Upper lobe of left lung (tissue), 6 donors: ENCODE data around the gene TREML4. TPM values are rescaled to one million over a fixed set of nuclear protein-coding genes. Genes with fewer than 3 reads are reported as not detected.
A peak's percentile ranks its signal among the peaks of the same experiment; 100 is the strongest.

Source experiments
- ATAC-seq, 2 donors: fragments of 200-7000 bp; cut with Tn5 transposase; one replicate each; pipeline ENCODE4 v1.9.1; 2022; ENCODE audit warnings: mild to moderate bottlenecking in 2 of 2, moderate library complexity in 2 of 2; ENCODE audit not compliant: low FRiP score in 2 of 2
- DNase-seq, 2 donors: peaks; one replicate each; pipeline ENCODE4 v3.0.0-alpha.2; 2019 to 2020
- H3K27ac ChIP-seq, 4 donors: fragments of 200-600 bp; sonication (generic); one replicate each; pipeline ENCODE4 v1.5.1; 2016 to 2019
- H3K27me3 ChIP-seq, 4 donors: fragments of 200-600 bp; sonication (generic); one replicate each; pipeline ENCODE4 v1.5.1; 2017 to 2019
- H3K36me3 ChIP-seq, 4 donors: fragments of 200-600 bp; sonication (generic); one replicate each; pipeline ENCODE4 v1.5.1; 2016 to 2019
- H3K4me1 ChIP-seq, 4 donors: fragments of 200-600 bp; sonication (generic); one replicate each; pipeline ENCODE4 v1.5.1; 2018 to 2019
- H3K4me3 ChIP-seq, 4 donors: fragments of 200-600 bp; sonication (generic); one replicate each; pipeline ENCODE4 v1.5.1; 2017 to 2019; ENCODE audit warnings: mild to moderate bottlenecking in 2 of 4, moderate library complexity in 1 of 4
- H3K9me3 ChIP-seq, 4 donors: fragments of 200-600 bp; sonication (generic); one replicate each; pipeline ENCODE4 v1.5.1; 2018 to 2019
- EP300 ChIP-seq, 4 donors: sonication (generic); formaldehyde crosslinking; IDR thresholded peaks; one replicate each; pipeline ENCODE4 v1.5.1; 2017; ENCODE audit warnings: antibody characterized with exemption in 4 of 4, control low read depth in 2 of 4
- POLR2A ChIP-seq, 4 donors: fragments of 450-650 bp; IDR thresholded peaks; one replicate each; pipeline ENCODE4 v1.5.1; 2016 to 2017; ENCODE audit warnings: antibody characterized with exemption in 4 of 4, mild to moderate bottlenecking in 2 of 4
- POLR2AphosphoS5 ChIP-seq, 2 donors: sonication (generic); formaldehyde crosslinking; IDR thresholded peaks; one replicate each; pipeline ENCODE4 v1.5.1; 2017; ENCODE audit warnings: antibody characterized with exemption in 2 of 2
- WGBS, 2 donors: methylation state at CpG; one replicate each; pipeline ENCODE4 v1.1.5; 2017 to 2018; 5-methylcytosine and 5-hydroxymethylcytosine counted together
- total RNA-seq, 6 donors: library from RNA; depleted of rRNA in 4 of 6; stranded (reverse); fragments of >200 nt in 4 of 6; gene quantifications; one replicate each; pipeline versions ENCODE4 v1.1.0 to v1.2.1, GENCODE V29; 2016 to 2021
- TF ChIP-seq, protein P1 (sequence below), 6 experiments: fragments of 450-650 bp in 4 of 6; fragments of 200-600 bp in 2 of 6; sonication (generic) in 2 of 6; IDR thresholded peaks; one replicate each; pipeline ENCODE4 v1.5.1; 2016 to 2019; ENCODE audit warnings: antibody characterized with exemption in 6 of 6
- donor health status: DM: no; HTN: no; CAD: no; lungs with moderate emphysema.
- donor health status: DM: no; HTN: yes; CAD: no; lungs with severe emphysema.

TREML4 gene
- total RNA-seq, 6 donors from 2014 or later, result not detected

DNA sequence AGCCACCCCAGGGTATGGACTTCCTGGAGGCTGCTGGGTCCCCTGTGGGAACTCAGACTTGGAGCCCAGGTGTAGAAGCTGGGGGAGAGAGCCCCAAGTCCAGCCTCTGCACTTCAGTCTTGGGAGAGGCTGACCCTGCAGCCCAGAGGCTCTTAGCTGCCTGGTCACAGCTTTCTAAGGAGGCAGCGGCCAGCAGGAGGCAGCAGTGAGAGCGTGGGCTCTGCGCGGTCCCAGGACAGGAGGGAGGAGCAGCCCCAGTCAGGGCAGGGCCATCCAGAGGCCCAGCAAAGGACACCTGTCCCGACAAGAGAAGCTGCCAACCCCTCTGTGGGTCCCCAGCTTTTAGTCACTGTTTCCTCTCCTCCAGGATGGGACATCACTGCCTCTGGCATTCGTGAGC lies 36.6 kb upstream of the TREML4 start:
- DNase-seq, result peak in 1 of 2 donors; percentile 67
- Histone ChIP-seq H3K9me3 (peaks cover 0 to 9% (median 7%) of the 10 kb centered on the region in 4 donors), H3K27ac (no peak overlapping the region), H3K27me3 (no peaks in the 10 kb centered on the region), H3K4me3 (no peak overlapping the region), H3K4me1 (no peaks in the 10 kb centered on the region), H3K36me3 (no peaks in the 10 kb centered on the region)
- WGBS, 2 donors, result 21 to 44% methylated on average over 1 to 5 of the region's 6 CpGs
- peak in 1 of 2 donors; percentile 83 for ATAC-seq
- TF ChIP-seq, protein P1, sequence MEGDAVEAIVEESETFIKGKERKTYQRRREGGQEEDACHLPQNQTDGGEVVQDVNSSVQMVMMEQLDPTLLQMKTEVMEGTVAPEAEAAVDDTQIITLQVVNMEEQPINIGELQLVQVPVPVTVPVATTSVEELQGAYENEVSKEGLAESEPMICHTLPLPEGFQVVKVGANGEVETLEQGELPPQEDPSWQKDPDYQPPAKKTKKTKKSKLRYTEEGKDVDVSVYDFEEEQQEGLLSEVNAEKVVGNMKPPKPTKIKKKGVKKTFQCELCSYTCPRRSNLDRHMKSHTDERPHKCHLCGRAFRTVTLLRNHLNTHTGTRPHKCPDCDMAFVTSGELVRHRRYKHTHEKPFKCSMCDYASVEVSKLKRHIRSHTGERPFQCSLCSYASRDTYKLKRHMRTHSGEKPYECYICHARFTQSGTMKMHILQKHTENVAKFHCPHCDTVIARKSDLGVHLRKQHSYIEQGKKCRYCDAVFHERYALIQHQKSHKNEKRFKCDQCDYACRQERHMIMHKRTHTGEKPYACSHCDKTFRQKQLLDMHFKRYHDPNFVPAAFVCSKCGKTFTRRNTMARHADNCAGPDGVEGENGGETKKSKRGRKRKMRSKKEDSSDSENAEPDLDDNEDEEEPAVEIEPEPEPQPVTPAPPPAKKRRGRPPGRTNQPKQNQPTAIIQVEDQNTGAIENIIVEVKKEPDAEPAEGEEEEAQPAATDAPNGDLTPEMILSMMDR (IDR thresholded peaks at IDR 0.05), result peak in 3 of 6 experiments; percentile 31 to 51 (median 34)
- TF ChIP-seq POLR2A (IDR thresholded peaks at IDR 0.05), result no peak

DNA sequence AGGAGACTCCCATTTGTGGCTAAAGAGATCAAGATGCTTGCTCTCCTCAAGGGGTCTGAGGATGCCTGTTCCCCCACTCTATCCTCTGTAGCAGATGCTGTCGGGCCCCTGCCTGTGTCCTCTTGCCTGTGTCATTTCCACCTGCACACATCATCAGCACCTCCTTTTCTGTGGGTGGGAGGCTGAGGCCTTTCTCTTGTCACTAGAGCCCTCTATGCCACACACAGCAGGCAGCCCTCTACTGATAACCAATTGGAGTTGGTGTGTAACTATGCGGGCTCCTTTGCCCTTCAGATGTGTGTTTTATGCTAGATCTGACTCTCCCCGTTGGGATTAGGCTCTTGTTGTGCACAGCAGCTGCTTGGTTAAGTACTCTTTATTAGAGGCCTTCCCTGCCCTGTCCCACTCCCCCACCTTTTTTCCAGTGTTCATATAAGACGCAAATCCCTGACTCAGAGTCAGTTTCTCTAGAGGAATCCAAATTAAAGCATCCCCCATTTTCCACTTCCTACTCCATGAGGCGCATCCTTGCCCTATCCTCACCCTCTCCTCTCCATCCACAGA lies 34.9 kb upstream of the TREML4 start:
- no peak for TF ChIP-seq POLR2A (IDR thresholded peaks at IDR 0.05)
- no peak for TF ChIP-seq EP300 (IDR thresholded peaks at IDR 0.05)
- TF ChIP-seq, protein P1 (IDR thresholded peaks at IDR 0.05), result no peak
- TF ChIP-seq POLR2AphosphoS5 (IDR thresholded peaks at IDR 0.05), result no peak
- Histone ChIP-seq H3K4me3 (no peak overlapping the region), H3K9me3 (peaks cover 0 to 9% (median 7%) of the 10 kb centered on the region in 4 donors), H3K27ac (no peak overlapping the region), H3K36me3 (no peaks in the 10 kb centered on the region), H3K27me3 (no peaks in the 10 kb centered on the region), H3K4me1 (no peaks in the 10 kb centered on the region)
- ATAC-seq, result no peak
- 79 to 81% methylated on average over 5 of the region's 5 CpGs for WGBS, 2 donors
- no peak for DNase-seq

DNA sequence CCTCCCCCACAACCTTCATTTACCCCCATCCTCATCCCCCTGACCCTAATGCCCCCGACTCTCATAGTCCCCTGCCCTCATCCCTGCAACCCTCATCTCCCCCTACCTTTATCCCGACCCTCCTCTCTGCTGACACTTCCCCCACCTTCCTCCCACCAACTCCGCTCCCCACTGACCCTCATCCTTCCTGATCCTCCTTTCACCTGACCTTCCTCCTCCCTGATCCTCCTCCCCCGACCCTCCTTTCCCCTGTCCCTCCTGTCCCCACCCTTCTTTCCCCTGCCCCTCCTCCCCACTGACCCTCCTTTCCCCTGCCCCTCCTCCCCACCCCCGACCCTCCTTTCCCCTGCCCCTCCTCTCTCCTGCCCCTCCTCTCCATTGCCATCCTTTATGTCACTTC lies 34.3 kb upstream of the TREML4 start:
- Histone ChIP-seq H3K36me3 (no peaks in the 10 kb centered on the region), H3K27me3 (no peaks in the 10 kb centered on the region), H3K4me1 (no peaks in the 10 kb centered on the region), H3K4me3 (no peak overlapping the region), H3K9me3 (peaks cover 0 to 9% (median 7%) of the 10 kb centered on the region in 4 donors), H3K27ac (no peak overlapping the region)
- TF ChIP-seq, protein P1 (IDR thresholded peaks at IDR 0.05), result no peak
- TF ChIP-seq EP300 (IDR thresholded peaks at IDR 0.05) (no peak), POLR2A (IDR thresholded peaks at IDR 0.05) (no peak), POLR2AphosphoS5 (IDR thresholded peaks at IDR 0.05) (no peak)
- 46 to 56% methylated on average over 3 to 4 of the region's 5 CpGs for WGBS, 2 donors
- ATAC-seq (no peak), DNase-seq (no peak)

DNA sequence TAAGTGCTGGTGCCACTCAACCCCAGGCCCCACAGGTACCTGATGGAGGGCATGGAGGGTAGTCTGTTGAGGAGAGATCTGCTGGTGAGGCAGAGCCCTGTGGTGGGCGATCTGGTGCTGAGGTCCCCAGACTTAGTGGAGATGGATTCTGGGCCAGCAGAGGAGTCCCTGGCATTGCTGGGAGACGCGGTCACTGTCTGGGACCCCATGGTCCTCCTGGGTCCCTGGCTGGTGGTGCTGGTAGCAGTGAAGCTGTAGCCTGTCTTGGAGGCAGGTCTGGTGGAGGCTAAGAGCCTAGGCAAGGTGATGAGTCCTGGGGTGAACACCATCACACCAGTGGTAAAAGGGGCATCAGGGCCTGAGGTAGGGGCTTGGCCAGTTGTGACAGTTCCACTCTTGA lies 33.8 kb upstream of the TREML4 start:
- Histone ChIP-seq H3K27ac (no peak overlapping the region), H3K4me1 (no peaks in the 10 kb centered on the region), H3K36me3 (no peaks in the 10 kb centered on the region), H3K4me3 (no peak overlapping the region), H3K9me3 (peaks cover 0 to 9% (median 5%) of the 10 kb centered on the region in 4 donors), H3K27me3 (no peaks in the 10 kb centered on the region)
- DNase-seq (no peak), ATAC-seq (no peak)
- WGBS, 2 donors, result 98% methylated on average over 3 of the region's 3 CpGs; no CpG with 5 or more reads in 1 of the 2 donors
- TF ChIP-seq POLR2AphosphoS5 (IDR thresholded peaks at IDR 0.05), result no peak
- TF ChIP-seq POLR2A (IDR thresholded peaks at IDR 0.05), result no peak
- TF ChIP-seq, protein P1 (IDR thresholded peaks at IDR 0.05), result no peak
- TF ChIP-seq EP300 (IDR thresholded peaks at IDR 0.05), result no peak

DNA sequence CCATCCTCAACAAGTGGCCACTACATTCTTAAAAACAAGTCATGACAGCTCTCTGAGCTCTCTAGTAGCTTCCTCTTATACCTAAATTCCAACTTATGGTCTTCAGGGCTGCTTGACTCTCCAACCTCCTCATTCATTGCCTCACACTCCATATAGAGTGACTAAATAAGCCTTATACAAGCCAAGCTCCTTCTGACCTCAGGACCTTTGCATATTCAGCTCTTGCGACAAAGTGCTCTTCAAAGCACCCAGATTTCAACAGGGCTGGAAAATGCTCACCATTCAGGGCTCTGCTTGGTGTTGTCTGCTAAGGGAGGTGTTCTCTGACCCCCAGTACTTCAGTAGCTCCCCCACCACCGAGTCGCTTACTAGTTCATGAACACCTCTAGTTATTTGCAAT lies 30.9 kb upstream of the TREML4 start:
- no peak overlapping the region for H3K27ac ChIP-seq
- TF ChIP-seq, protein P1 (IDR thresholded peaks at IDR 0.05), result no peak
- no peak for TF ChIP-seq POLR2A (IDR thresholded peaks at IDR 0.05)
- H3K4me3 ChIP-seq, result no peak overlapping the region
- H3K4me1 ChIP-seq, result peaks cover 0 to 16% (median 6%) of the 10 kb centered on the region in 4 donors
- 85 to 87% methylated on average over 3 of the region's 3 CpGs for WGBS, 2 donors
- no peaks in the 10 kb centered on the region for H3K9me3 ChIP-seq
- H3K27me3 ChIP-seq, result no peaks in the 10 kb centered on the region
- no peak for ATAC-seq
- H3K36me3 ChIP-seq, result no peaks in the 10 kb centered on the region
- no peak for DNase-seq
